Left ventricle myocardium inferior (tissue), 1 donor: ENCODE measurements around the gene MYH15. TPM values are rescaled to one million over a fixed set of nuclear protein-coding genes. Genes with fewer than 3 reads are reported as not detected.

Source experiments
- DNase-seq: peaks from one replicate; pipeline ENCODE4 v3.0.0-alpha.2; 2020
- H3K27ac ChIP-seq: fragments of 200-600 bp; replicated peaks from 2 replicates; pipeline ENCODE4 v1.8.0; 2021
- H3K27me3 ChIP-seq: fragments of 200-600 bp; 2 replicates; pipeline ENCODE4 v1.8.0; 2021; ENCODE audit warnings: low read depth
- H3K36me3 ChIP-seq: fragments of 200-600 bp; 2 replicates; pipeline ENCODE4 v1.8.0; 2021
- H3K4me1 ChIP-seq: fragments of 200-600 bp; 2 replicates; pipeline ENCODE4 v1.8.0; 2021
- H3K4me3 ChIP-seq: fragments of 200-600 bp; 2 replicates; pipeline ENCODE4 v1.8.0; 2021; ENCODE audit warnings: mild to moderate bottlenecking, moderate library complexity
- H3K9me3 ChIP-seq: fragments of 200-600 bp; replicated peaks from 2 replicates; pipeline ENCODE4 v1.8.0; 2021
- intact Hi-C: fragments of 100-400 bp; cut with micrococcal nuclease; formaldehyde crosslinking; loops from one replicate; pipeline ENCODE4 v1.11.0; 2022
- total RNA-seq: library from RNA; stranded (reverse); fragmentation: NEBNext Ultra II Directional; extraction: Animal tissue kit (Norgen Biotek cat#: 25700); gene quantifications from one replicate; pipeline ENCODE4 v1.2.1, GENCODE V29; 2021
- TF ChIP-seq, protein P1 (sequence below): fragments of 200-600 bp; IDR thresholded peaks from 2 replicates; pipeline ENCODE4 v1.8.0; 2021; ENCODE audit warnings: antibody characterized with exemption, mild to moderate bottlenecking, borderline replicate concordance
- donor health status: DM: no; HTN: yes; CAD: no; lungs with severe emphysema.

MYH15 gene
- total RNA-seq, 1 donor from 2014 or later = 0.22 TPM

DNA sequence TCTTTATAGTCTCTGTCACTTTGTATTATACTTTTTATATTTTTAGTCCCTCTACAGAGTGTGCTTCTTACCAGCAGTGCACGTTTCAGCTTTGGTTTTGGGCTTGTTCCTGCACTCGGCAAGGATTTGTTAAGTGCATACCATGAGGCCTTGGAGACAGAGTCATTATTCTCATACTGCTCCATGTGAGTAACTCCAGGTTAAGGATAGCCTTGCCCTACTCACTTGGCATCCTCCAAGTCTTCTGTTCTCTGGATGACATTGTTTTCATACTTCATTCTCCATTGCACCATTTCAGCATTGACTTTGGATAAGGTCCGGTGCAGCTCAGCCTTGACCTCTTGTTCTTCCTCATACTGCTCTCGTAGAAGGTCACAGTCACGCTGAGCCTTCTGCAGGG is 96.4 kb downstream of the MYH15 start:
- no peaks in the 10 kb centered on the region for H3K9me3 ChIP-seq
- intact Hi-C loops = no loop called here
- DNase-seq = no peak
- H3K27me3 ChIP-seq = no peaks in the 10 kb centered on the region
- no peak overlapping the region for H3K4me3 ChIP-seq
- TF ChIP-seq, protein P1, sequence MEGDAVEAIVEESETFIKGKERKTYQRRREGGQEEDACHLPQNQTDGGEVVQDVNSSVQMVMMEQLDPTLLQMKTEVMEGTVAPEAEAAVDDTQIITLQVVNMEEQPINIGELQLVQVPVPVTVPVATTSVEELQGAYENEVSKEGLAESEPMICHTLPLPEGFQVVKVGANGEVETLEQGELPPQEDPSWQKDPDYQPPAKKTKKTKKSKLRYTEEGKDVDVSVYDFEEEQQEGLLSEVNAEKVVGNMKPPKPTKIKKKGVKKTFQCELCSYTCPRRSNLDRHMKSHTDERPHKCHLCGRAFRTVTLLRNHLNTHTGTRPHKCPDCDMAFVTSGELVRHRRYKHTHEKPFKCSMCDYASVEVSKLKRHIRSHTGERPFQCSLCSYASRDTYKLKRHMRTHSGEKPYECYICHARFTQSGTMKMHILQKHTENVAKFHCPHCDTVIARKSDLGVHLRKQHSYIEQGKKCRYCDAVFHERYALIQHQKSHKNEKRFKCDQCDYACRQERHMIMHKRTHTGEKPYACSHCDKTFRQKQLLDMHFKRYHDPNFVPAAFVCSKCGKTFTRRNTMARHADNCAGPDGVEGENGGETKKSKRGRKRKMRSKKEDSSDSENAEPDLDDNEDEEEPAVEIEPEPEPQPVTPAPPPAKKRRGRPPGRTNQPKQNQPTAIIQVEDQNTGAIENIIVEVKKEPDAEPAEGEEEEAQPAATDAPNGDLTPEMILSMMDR = no peak
- H3K36me3 ChIP-seq = no peaks in the 10 kb centered on the region
- H3K4me1 ChIP-seq = no peaks in the 10 kb centered on the region
- H3K27ac ChIP-seq = no peak overlapping the region

DNA sequence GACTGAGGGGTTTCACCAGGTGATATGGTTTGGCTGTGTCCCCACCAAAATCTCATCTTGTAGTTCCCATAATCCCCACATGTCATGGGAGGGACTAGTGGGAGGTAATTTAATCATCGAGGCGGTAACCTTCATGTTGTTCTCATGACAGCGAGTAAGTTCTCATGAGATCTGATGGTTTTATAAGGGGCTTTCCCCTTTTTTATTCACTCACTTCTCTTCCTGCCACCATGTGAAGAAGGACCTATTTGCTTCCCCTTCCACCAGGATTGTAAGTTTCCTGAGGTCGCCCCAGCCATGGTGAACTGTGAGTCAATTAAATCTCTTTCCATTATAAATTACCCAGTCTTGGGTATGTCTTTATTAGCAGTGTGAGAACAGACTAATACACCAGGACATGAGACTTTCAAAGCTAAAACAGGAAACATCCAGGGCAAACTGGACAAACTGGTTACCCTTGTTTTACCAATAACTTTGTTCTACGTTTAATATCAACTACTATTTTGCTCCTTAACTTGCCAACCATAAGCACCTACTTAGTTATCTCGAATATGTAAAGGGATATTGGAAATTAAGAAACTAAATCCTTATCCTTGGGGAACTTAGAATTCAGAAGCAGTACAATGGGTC is 98.2 kb downstream of the MYH15 start:
- no peaks in the 10 kb centered on the region for H3K9me3 ChIP-seq
- DNase-seq = no peak
- intact Hi-C loops = no loop called here
- H3K27ac ChIP-seq = no peak overlapping the region
- H3K27me3 ChIP-seq = no peaks in the 10 kb centered on the region
- TF ChIP-seq, protein P1 = no peak
- no peaks in the 10 kb centered on the region for H3K4me1 ChIP-seq
- no peak overlapping the region for H3K4me3 ChIP-seq
- H3K36me3 ChIP-seq = no peaks in the 10 kb centered on the region

DNA sequence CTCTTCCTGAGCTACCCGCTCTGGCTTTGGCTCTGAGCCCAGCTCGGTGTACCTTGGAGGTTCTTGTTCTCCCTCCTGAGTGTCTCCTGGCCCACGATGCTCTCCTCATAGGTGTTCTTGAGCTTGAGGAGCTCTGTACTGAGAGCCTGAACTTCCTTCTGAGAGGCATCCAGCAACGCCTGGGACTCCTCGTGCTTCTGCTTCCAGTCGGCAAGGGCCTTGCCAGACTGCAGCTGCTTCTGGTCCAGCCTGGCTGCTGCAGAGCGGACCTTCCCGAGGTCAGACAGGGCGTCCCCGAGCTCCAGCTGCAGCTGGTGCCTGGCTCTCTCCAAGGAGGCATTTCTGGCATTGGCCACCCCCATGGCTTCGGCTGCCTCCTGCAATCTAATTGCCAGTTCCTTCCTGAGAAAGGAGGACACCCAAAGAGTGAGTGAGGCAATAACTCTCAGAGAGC is 99.8 kb downstream of the MYH15 start:
- Histone ChIP-seq H3K9me3 (no peaks in the 10 kb centered on the region), H3K4me3 (no peak overlapping the region), H3K4me1 (no peaks in the 10 kb centered on the region), H3K27me3 (no peaks in the 10 kb centered on the region), H3K27ac (no peak overlapping the region), H3K36me3 (no peaks in the 10 kb centered on the region)
- intact Hi-C loops = no loop called here
- peak; percentile 23 for DNase-seq
- TF ChIP-seq, protein P1 = no peak

DNA sequence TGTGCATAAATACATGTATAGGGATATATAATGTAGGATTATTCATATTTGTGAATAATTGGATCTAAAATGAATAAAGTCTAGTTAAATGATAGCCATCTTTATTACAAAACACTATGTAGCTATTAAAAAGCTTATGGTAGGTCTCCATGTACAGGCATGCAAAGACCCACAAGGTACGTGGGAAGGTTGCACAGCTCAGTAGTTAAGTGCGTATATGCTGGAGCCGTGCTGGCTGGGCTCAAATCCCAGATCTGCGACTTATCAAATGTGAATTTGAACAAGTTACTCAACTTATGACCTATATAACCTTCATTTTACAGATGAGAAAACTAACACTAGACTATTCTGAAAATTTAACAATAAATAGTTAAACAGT is 100.6 kb downstream of the MYH15 start:
- TF ChIP-seq, protein P1 = no peak
- intact Hi-C loops = no loop called here
- Histone ChIP-seq H3K27me3 (no peaks in the 10 kb centered on the region), H3K36me3 (no peaks in the 10 kb centered on the region), H3K9me3 (no peaks in the 10 kb centered on the region), H3K27ac (no peak overlapping the region), H3K4me1 (no peaks in the 10 kb centered on the region), H3K4me3 (no peak overlapping the region)
- DNase-seq = no peak

DNA sequence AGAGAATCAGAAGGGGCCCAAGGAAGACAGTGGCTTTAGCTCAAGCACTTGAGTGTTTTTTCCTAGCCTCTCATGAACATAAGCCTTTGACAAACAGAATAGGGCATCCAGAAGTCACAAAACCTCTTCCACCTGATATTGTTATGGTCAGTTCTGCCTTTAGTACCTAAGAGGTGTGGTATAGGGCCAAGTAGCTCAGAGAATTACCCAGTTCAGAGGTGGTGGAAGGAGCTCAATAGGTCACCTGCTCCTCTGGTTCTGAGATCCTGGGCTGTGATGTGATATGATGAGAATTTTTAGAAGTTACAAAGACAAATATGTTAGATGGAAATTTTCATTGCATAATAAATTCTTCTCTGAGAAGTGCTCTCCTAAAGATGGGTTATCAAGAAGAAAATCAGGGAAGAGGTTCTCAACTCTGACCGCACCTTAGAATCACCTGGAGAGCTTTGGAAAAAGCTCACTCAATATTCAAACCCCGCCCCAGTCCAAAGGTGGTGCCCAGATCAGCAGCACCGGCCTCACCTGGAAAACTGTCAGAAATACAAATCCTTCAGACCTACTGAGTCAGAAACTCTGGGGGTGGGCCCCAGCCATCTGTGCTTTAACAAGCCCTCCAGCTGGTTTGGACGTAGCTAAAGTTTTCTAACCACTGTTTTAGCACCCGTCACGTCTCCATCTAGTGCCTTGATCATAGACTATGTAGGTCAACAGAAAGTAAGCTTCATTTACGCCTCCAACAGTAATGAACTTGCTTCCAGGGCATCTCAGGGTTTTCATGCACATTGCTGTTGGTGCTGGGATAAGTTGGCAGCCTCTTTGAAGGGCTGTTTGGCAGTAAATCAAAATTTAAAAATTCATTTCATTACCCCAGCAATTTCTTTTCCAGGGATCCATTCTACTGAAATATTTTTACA is 101.3 kb downstream of the MYH15 start:
- Histone ChIP-seq H3K9me3 (no peaks in the 10 kb centered on the region), H3K4me3 (no peak overlapping the region), H3K4me1 (no peaks in the 10 kb centered on the region), H3K27ac (no peak overlapping the region), H3K27me3 (no peaks in the 10 kb centered on the region), H3K36me3 (no peaks in the 10 kb centered on the region)
- DNase-seq = no peak
- TF ChIP-seq, protein P1 = no peak
- intact Hi-C loops = no loop called here
